ENCODE results near the gene MAPT.

GRCh38 chr17:45986056-45986455 lies 91.7 kb downstream of the MAPT start:
- TF ChIP-seq CTCF (IDR thresholded peaks at IDR 0.05; ENCODE audit: low read depth, low read length, poor library complexity, severe bottlenecking) (no peak), EZH2phosphoT487 (IDR thresholded peaks at IDR 0.05; ENCODE audit: borderline replicate concordance, low read length) (no peak)
